Small intestine (tissue), 7 donors: ENCODE data around the gene DHX16. TPM values are rescaled to one million over a fixed set of nuclear protein-coding genes. Genes with fewer than 3 reads are reported as not detected.
"Not testable (repeated sequence)": the region's sequence is repeated elsewhere in the genome, so short reads cannot be mapped to it uniquely, and the experiment has no call there.

Experiments
- DNase-seq, 2 donors: peaks; one replicate each; pipeline versions ENCODE4 v3.0.0 to v3.0.0-alpha.2; 2013
- FAIRE-seq: peaks from 2 replicates; lab custom pipeline; 2012; peaks lifted over from hg19 to GRCh38; lab: Jason Lieb, UNC
- H3K27ac ChIP-seq, 3 donors: one replicate each; pipeline ENCODE4 v1.5.1; 2013; ENCODE audit warnings: low read length in 2 of 3, mild to moderate bottlenecking in 2 of 3, control low read depth in 1 of 3, inconsistent platforms in 1 of 3, low read depth in 1 of 3, moderate library complexity in 1 of 3
- H3K27me3 ChIP-seq, 3 donors: one replicate each; pipeline ENCODE4 v1.6.1; 2013; ENCODE audit warnings: low read length in 3 of 3, inconsistent platforms in 1 of 3; ENCODE audit not compliant: control insufficient read depth in 3 of 3, insufficient read depth in 3 of 3
- H3K36me3 ChIP-seq, 3 donors: one replicate each; pipeline ENCODE4 v1.6.1; 2013; ENCODE audit warnings: low read length in 3 of 3, inconsistent platforms in 1 of 3, low read depth in 1 of 3, mild to moderate bottlenecking in 1 of 3, moderate library complexity in 1 of 3; ENCODE audit not compliant: control insufficient read depth in 3 of 3, insufficient read depth in 2 of 3
- H3K4me1 ChIP-seq, 3 donors: one replicate each; pipeline ENCODE4 v1.6.1; 2013; ENCODE audit warnings: low read length in 2 of 3, inconsistent platforms in 1 of 3, low read depth in 1 of 3, mild to moderate bottlenecking in 1 of 3, moderate library complexity in 1 of 3; ENCODE audit not compliant: control insufficient read depth in 3 of 3, insufficient read depth in 2 of 3
- H3K4me3 ChIP-seq, 3 donors: one replicate each; pipeline ENCODE4 v1.5.1; 2013; ENCODE audit warnings: low read length in 3 of 3, control low read depth in 1 of 3, inconsistent platforms in 1 of 3, low read depth in 1 of 3, mild to moderate bottlenecking in 1 of 3, moderate library complexity in 1 of 3
- H3K9me3 ChIP-seq, 2 donors: one replicate each; pipeline ENCODE4 v1.6.1; 2013; ENCODE audit warnings: low read depth in 1 of 2, low read length in 1 of 2; ENCODE audit not compliant: control insufficient read depth in 2 of 2, insufficient read depth in 1 of 2
- WGBS, 3 donors: extraction: QIAGEN DNeasy Blood & Tissue Kit; methylation state at CpG; one replicate each; pipeline ENCODE4 v1.1.7; 2013; 5-methylcytosine and 5-hydroxymethylcytosine counted together
- polyA plus RNA-seq, 4 donors: library from polyadenylated mRNA; stranded (reverse) in 3 of 4; unstranded in 1 of 4; fragments of 200-250 nt in 3 of 4; fragments of 120-200 nt in 1 of 4; gene quantifications; one replicate each; pipeline versions ENCODE4 v1.2.1 to v1.2.3, GENCODE V29; 2013
- donor health status: healthy with polysubstance abuse.
- donor health status: control.
- donor health status: control.
- donor health status: Bipolar disorder and iron deficiency.
- donor health status: healthy.

The DHX16 gene
- polyA plus RNA-seq, 4 donors, result 27.5 to 82.5 (median 51.4) TPM

- DNase-seq (no peak), FAIRE-seq (no peak)
- Histone ChIP-seq H3K4me3 (peak overlapping the region in 1 of 3 donors; percentile 29), H3K27me3 (no peaks in the 10 kb centered on the region), H3K27ac (peak overlapping the region in 1 of 3 donors; percentile 58), H3K4me1 (peaks cover 0 to 10% (median 0%) of the 10 kb centered on the region in 3 donors), H3K9me3 (no peaks in the 10 kb centered on the region), H3K36me3 (peaks cover 0 to 44% (median 15%) of the 10 kb centered on the region in 3 donors)
- WGBS, 3 donors, result 47 to 57% (median 51%) methylated on average over 7 of the region's 7 CpGs
Measured at GRCh38 chr6:30679765-30680535, 7.1 kb upstream of the DHX16 start.

DNA sequence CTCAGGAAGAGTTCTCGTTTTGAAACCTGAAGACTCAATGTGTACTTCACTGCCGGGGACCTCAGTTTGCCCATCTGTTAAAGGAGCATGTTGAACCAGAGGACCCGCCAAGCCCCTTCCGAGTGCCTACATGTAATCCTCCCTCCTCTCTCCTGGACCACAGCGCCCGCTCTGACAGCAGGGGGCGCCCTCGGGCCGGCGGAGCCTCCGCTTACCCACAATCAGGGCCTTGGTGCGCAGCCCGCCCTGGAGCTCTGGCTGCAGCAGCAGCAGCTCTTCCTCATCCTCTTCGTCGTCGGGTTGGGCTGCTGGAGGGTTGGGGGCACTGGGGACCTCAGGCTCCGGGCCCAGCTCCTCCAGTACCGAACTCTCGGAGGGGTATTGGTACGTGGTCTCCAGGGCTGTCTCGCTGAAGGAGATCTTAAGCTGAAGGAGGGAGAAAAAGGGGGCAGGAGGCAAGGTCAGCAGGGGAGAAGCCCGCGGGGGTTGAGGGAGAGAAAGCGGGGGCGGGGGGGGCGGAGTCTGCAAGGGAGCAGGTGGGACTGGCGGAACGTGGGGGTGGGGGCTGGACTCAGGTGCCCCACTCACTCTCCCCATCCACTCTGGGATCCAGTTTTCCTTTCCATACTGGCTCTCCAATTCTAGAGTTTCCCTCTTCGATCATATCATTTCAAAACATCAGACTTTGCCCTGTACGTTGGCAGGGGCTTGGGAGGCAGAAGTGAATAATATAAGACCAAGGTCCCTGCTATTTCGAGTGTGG lies 6.3 kb upstream of the DHX16 start:
- peaks cover 0 to 44% (median 15%) of the 10 kb centered on the region in 3 donors for H3K36me3 ChIP-seq
- H3K4me1 ChIP-seq, result peaks cover 0 to 10% (median 0%) of the 10 kb centered on the region in 3 donors
- no peaks in the 10 kb centered on the region for H3K9me3 ChIP-seq
- 3 to 8% (median 3%) methylated on average over 24 to 31 of the region's 31 CpGs for WGBS, 3 donors
- no peak for FAIRE-seq
- peak; percentile 81 to 93 for DNase-seq
- H3K27me3 ChIP-seq, result no peaks in the 10 kb centered on the region
- H3K4me3 ChIP-seq, result peak overlapping the region in 1 of 3 donors; percentile 29
- peak overlapping the region in 1 of 3 donors; percentile 58 for H3K27ac ChIP-seq

DNA sequence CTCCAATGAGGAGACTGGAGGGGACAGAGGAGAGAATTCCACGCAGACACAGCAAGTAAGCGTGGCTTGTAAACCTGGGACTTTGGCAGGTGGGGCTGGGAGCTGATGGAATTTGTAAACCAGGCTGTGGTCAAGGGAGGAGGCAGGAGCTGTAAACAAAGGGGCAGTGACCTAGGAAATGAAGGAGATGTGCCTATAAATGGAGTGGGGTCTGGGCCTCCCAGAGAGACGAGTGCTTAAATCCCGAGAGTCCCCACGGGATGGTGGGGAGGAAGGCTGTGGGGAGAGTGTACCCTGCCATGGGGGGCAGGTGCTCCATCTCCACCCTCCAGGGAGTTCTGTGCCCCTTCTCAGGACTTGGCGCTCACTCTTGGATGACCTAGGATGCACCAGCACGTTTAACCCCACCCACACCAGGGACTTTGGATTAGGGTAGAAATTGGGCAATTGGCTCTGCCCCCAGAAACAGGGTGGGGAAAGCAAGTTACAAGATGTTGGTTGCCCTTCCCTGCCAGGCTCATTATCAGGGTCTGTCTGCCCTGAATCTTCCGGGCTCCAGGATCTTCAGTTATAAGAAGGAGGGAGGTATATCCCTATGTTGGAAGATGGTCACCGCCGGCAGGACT lies 4.0 kb upstream of the DHX16 start:
- 80 to 86% (median 81%) methylated on average over 10 of the region's 10 CpGs for WGBS, 3 donors
- no peak for FAIRE-seq
- peaks cover 0 to 9% (median 3%) of the 10 kb centered on the region in 3 donors for H3K4me1 ChIP-seq
- H3K9me3 ChIP-seq, result no peaks in the 10 kb centered on the region
- DNase-seq, result no peak
- H3K27me3 ChIP-seq, result no peaks in the 10 kb centered on the region
- peaks cover 0 to 35% (median 15%) of the 10 kb centered on the region in 3 donors for H3K36me3 ChIP-seq
- no peak overlapping the region for H3K4me3 ChIP-seq
- H3K27ac ChIP-seq, result no peak overlapping the region

DNA sequence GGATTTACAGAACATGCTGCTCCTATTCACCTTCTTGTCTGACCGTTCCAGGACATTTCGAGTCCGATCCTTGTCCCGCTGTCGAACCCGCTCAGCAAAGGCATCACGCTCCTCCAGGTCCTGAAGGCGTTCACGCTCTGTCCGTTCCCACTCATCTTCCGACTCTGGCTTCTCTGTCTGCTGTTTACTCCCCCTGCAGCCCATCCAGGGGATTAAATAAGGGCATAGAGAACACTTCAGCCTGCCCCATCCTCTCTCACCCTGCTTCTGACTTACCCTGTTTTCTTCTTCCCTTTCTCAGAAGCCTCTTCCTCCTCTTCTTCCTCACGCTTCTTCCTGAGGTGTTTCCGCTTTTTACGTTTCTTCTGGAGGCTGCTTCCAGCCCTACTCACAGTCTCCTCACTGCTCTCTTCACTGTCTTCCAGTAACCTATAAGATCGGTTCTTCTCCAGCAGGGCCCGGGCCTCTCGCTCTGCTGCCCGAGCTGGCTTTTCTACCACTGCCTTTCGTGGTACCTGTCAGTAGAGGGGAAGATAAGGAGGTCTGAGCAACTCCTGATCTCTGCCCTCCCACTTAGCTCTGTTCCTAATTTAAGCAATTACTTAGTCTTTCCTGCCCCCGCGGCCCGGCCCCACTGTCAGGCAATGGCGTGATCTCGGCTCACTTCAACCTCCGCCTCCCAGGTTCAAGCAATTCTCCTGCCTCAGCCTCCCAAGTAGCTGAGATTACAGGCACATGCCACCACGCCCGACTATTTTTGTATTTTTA lies 1.9 kb downstream of the DHX16 start:
- Histone ChIP-seq H3K27ac (no peak overlapping the region), H3K4me3 (no peak overlapping the region), H3K27me3 (no peaks in the 10 kb centered on the region), H3K4me1 (peaks cover 0 to 6% (median 5%) of the 10 kb centered on the region in 3 donors), H3K9me3 (no peaks in the 10 kb centered on the region), H3K36me3 (peaks cover 8 to 39% (median 12%) of the 10 kb centered on the region in 3 donors)
- DNase-seq (no peak), FAIRE-seq (no peak)
- 90 to 91% (median 90%) methylated on average over 27 of the region's 27 CpGs for WGBS, 3 donors

DNA sequence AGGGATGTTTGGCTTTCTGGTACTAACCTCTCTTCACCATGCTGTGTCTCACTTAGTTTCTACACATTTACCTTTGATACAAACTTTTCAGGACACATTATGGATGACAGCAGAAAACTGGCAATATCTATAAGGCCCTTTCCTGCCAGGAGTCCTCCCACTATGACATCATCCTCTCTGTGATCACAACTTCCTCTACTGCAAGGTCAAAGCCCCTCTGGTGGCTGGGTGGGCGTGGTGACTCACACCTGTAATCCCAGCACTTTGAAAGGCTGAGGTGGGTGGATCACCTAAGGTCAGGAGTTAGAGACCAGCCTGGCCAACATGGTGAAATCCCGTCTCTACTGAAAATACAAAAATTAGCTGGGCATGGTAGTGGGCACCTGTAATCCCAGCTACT lies 6.5 kb downstream of the DHX16 start:
- H3K36me3 ChIP-seq, result peaks cover 21 to 84% (median 35%) of the 10 kb centered on the region in 3 donors
- 66 to 69% (median 68%) methylated on average over 2 of the region's 2 CpGs for WGBS, 3 donors
- H3K27ac ChIP-seq, FAIRE-seq, H3K4me3 ChIP-seq, H3K4me1 ChIP-seq, H3K9me3 ChIP-seq, DNase-seq, H3K27me3 ChIP-seq: not testable (repeated sequence)

- Histone ChIP-seq H3K4me1 (no peaks in the 10 kb centered on the region), H3K27me3 (no peaks in the 10 kb centered on the region), H3K36me3 (peaks cover 15 to 82% (median 30%) of the 10 kb centered on the region in 3 donors), H3K9me3 (no peaks in the 10 kb centered on the region), H3K27ac (no peak overlapping the region), H3K4me3 (no peak overlapping the region)
- FAIRE-seq (no peak), DNase-seq (no peak)
- 94 to 96% (median 94%) methylated on average over 32 to 34 of the region's 34 CpGs for WGBS, 3 donors
Measured at GRCh38 chr6:30664994-30665767, 7.6 kb downstream of the DHX16 start.

DNA sequence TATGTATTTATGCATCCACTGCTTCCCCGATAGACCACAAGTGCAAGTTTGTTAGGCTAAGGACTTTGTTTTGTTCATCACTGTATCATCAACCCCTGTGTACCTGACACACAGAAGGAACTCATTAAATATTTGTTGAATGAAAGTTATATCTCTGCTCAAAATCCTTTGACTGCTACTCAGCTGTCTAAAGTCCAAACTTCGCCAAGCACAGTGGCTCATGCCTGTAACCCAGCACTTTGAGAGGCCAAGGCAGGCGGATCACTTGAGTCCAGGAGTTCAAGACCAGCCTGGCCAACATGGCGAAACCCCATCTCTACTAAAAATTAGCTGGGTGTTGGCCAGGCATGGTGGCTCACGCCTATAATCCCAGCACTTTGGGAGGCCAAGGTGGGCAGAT lies 14.9 kb downstream of the DHX16 start:
- H3K9me3 ChIP-seq, H3K4me1 ChIP-seq, H3K27ac ChIP-seq, DNase-seq, H3K4me3 ChIP-seq, H3K27me3 ChIP-seq, FAIRE-seq: not testable (repeated sequence)
- WGBS, 3 donors, result 71 to 88% (median 80%) methylated on average over 5 of the region's 5 CpGs
- peaks cover 39 to 92% (median 45%) of the 10 kb centered on the region in 3 donors for H3K36me3 ChIP-seq
